DOHH2 (cell line): ENCODE measurements around the gene CNTNAP2.

ENCODE experiments used
- H3F3A ChIP-seq: fragments of 200-600 bp; sonication (generic), shearing (Covaris generic); 2 replicates; pipeline ENCODE4 v1.6.0; 2016; ENCODE audit warnings: antibody characterized with exemption, mild to moderate bottlenecking; ENCODE audit not compliant: control insufficient read depth, insufficient read depth
- H3K27ac ChIP-seq: fragments of 200-600 bp; sonication (generic); 2 replicates; pipeline ENCODE4 v1.5.1; 2014; ENCODE audit warnings: low read depth, mild to moderate bottlenecking, low read length, moderate library complexity
- H3K27me3 ChIP-seq: fragments of 200-600 bp; sonication (generic); 2 replicates; pipeline ENCODE4 v1.6.1; 2014; ENCODE audit warnings: mild to moderate bottlenecking, low read length, mixed read lengths; ENCODE audit not compliant: control insufficient read depth
- H3K36me3 ChIP-seq: fragments of 200-600 bp; sonication (generic); 2 replicates; pipeline ENCODE4 v1.6.1; 2014; ENCODE audit warnings: mild to moderate bottlenecking, low read length, moderate library complexity, mixed read lengths; ENCODE audit not compliant: control insufficient read depth
- H3K4me1 ChIP-seq: fragments of 200-600 bp; sonication (generic); 2 replicates; pipeline ENCODE4 v1.6.1; 2014; ENCODE audit warnings: mild to moderate bottlenecking, low read length, mixed read lengths; ENCODE audit not compliant: control insufficient read depth
- H3K4me2 ChIP-seq: fragments of 200-600 bp; sonication (generic); 2 replicates; pipeline ENCODE4 v1.6.0; 2014; ENCODE audit warnings: mild to moderate bottlenecking, low read length, moderate library complexity
- H3K4me3 ChIP-seq: fragments of 200-600 bp; sonication (generic); 2 replicates; pipeline ENCODE4 v1.5.1; 2014; ENCODE audit warnings: mild to moderate bottlenecking, low read length, mixed read lengths
- H3K79me2 ChIP-seq: fragments of 200-600 bp; sonication (generic); 2 replicates; pipeline ENCODE4 v1.6.1; 2014; ENCODE audit warnings: mild to moderate bottlenecking, low read length, mixed read lengths; ENCODE audit not compliant: control insufficient read depth
- H3K9me2 ChIP-seq: fragments of 200-600 bp; sonication (generic); replicated peaks from 2 replicates; pipeline ENCODE4 v1.6.1; 2014; ENCODE audit warnings: mild to moderate bottlenecking, low read length, mixed read lengths; ENCODE audit not compliant: control insufficient read depth
- H3K9me3 ChIP-seq: fragments of 200-600 bp; sonication (generic); 2 replicates; pipeline ENCODE4 v1.6.1; 2014; ENCODE audit warnings: antibody characterized with exemption, low read length, mixed read lengths; ENCODE audit not compliant: control insufficient read depth, insufficient read depth
- H4K20me1 ChIP-seq: fragments of 200-600 bp; sonication (generic); 2 replicates; pipeline ENCODE4 v1.6.0; 2014; ENCODE audit warnings: low read depth, mild to moderate bottlenecking, antibody characterized with exemption, low read length, moderate library complexity; ENCODE audit not compliant: control insufficient read depth, insufficient read depth
- EZH2phosphoT487 ChIP-seq: fragments of 200-600 bp; sonication (generic); IDR thresholded peaks from 2 replicates; pipeline ENCODE4 v1.6.1; 2017; ENCODE audit warnings: borderline replicate concordance, mild to moderate bottlenecking, antibody characterized with exemption, low read length, moderate library complexity, mixed read lengths
- TF ChIP-seq, protein P1 (sequence below): fragments of 200-600 bp; sonication (generic); IDR thresholded peaks from one replicate; pipeline ENCODE4 v1.5.1; 2014; ENCODE audit warnings: antibody characterized with exemption, mild to moderate bottlenecking, low read depth, low read length; ENCODE audit not compliant: poor library complexity, severe bottlenecking

Gene CNTNAP2

DNA sequence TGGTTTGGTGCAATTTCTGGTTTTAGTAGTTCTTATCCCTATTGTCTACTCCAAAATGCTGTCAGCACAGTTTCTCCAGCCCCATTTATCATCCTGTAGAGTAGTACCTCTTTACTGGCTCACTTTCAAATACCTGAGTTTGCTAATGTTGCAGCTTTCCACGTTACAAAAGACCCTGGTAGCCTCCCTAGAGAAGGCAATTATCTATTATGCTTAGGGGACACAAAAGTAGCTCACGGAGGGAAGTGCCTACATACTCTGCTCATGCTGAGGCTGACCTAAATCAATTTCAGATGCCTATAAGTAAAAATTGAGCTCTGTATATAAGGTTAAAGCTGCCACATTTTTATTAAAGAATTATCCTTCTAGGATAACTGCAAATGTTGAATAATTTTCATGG is 603.6 kb downstream of the CNTNAP2 start:
- H3K9me3 ChIP-seq = peaks cover 6% of the 10 kb centered on the region; the same call in 1 of the 2 replicates

DNA sequence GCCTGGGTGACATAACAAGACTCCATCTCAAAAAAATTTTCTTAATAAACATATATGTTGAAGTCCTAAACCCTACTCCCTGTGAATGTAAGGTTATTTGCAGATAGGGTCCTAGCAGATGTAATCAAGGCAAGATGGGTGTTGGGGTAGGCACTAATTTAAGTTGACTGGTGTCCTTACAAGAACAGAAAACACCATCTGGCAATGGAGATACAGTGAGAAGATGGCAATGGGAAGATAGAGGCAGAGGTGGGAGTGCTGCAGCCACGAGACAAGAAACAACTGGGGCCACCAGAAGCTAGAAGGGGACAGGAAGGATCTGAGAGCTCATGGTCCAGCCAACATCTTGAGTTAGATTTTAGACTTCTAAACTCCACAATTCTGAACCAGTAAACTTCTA is 606.4 kb downstream of the CNTNAP2 start:
- Histone ChIP-seq H3K4me3 (no peak overlapping the region), H3F3A (no peaks in the 10 kb centered on the region), H3K9me3 (peaks cover 6% of the 10 kb centered on the region; the same call in 1 of the 2 replicates), H4K20me1 (no peaks in the 10 kb centered on the region), H3K9me2 (no peaks in the 10 kb centered on the region), H3K4me2 (no peak overlapping the region), H3K27ac (no peak overlapping the region), H3K4me1 (no peaks in the 10 kb centered on the region), H3K27me3 (no peaks in the 10 kb centered on the region), H3K36me3 (no peaks in the 10 kb centered on the region), H3K79me2 (no peaks in the 10 kb centered on the region)
- no peak for TF ChIP-seq EZH2phosphoT487
- TF ChIP-seq, protein P1, sequence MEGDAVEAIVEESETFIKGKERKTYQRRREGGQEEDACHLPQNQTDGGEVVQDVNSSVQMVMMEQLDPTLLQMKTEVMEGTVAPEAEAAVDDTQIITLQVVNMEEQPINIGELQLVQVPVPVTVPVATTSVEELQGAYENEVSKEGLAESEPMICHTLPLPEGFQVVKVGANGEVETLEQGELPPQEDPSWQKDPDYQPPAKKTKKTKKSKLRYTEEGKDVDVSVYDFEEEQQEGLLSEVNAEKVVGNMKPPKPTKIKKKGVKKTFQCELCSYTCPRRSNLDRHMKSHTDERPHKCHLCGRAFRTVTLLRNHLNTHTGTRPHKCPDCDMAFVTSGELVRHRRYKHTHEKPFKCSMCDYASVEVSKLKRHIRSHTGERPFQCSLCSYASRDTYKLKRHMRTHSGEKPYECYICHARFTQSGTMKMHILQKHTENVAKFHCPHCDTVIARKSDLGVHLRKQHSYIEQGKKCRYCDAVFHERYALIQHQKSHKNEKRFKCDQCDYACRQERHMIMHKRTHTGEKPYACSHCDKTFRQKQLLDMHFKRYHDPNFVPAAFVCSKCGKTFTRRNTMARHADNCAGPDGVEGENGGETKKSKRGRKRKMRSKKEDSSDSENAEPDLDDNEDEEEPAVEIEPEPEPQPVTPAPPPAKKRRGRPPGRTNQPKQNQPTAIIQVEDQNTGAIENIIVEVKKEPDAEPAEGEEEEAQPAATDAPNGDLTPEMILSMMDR = no peak

More for the DNA sequence above, 603.6 kb downstream of the CNTNAP2 start:
- H4K20me1 ChIP-seq = no peaks in the 10 kb centered on the region
- no peak overlapping the region for H3K27ac ChIP-seq
- no peaks in the 10 kb centered on the region for H3K9me2 ChIP-seq
- H3K79me2 ChIP-seq = no peaks in the 10 kb centered on the region
- no peaks in the 10 kb centered on the region for H3K27me3 ChIP-seq
- TF ChIP-seq EZH2phosphoT487 = no peak
- TF ChIP-seq, protein P1 = no peak
- H3K4me3 ChIP-seq = no peak overlapping the region
- H3K36me3 ChIP-seq = no peaks in the 10 kb centered on the region
- no peaks in the 10 kb centered on the region for H3K4me1 ChIP-seq
- H3F3A ChIP-seq = no peaks in the 10 kb centered on the region
- no peak overlapping the region for H3K4me2 ChIP-seq

DNA sequence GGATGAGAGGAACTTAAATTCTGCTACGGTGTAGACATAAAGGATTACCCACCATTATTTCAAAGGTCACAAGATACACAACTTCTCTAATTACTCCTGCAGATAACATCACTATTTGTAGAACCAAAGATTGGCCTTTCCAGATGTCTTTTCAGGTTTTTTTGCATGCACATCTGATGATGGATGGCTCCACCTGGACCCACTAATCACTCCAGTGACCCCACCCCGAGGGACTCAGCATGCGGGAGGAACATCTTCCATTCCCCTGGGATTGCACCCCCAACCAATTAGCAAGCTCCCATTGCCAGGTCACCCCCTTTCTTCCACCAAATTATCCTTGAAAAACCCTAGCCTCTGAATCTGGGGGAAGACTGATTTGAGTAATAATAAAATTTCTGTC is 608.9 kb downstream of the CNTNAP2 start:
- H3K79me2 ChIP-seq = no peaks in the 10 kb centered on the region
- no peaks in the 10 kb centered on the region for H3K9me2 ChIP-seq
- no peaks in the 10 kb centered on the region for H3K4me1 ChIP-seq
- no peaks in the 10 kb centered on the region for H4K20me1 ChIP-seq
- H3K27ac ChIP-seq = no peak overlapping the region
- H3F3A ChIP-seq = no peaks in the 10 kb centered on the region
- no peaks in the 10 kb centered on the region for H3K27me3 ChIP-seq
- peaks cover 6% of the 10 kb centered on the region; the same call in 1 of the 2 replicates for H3K9me3 ChIP-seq
- no peak overlapping the region for H3K4me3 ChIP-seq
- TF ChIP-seq, protein P1 = no peak
- TF ChIP-seq EZH2phosphoT487 = no peak
- H3K36me3 ChIP-seq = no peaks in the 10 kb centered on the region
- H3K4me2 ChIP-seq = no peak overlapping the region
